Measurements from ENCODE around the gene WHAMM. TPM values are rescaled to one million over a fixed set of nuclear protein-coding genes. Genes with fewer than 3 reads are reported as not detected.

The WHAMM gene
- total and polyA plus RNA-seq, 2 donors (not counting 3 experiments of a cell fraction or from before 2014, with no cell fraction given), result 4.1 to 9.4 TPM

DNA sequence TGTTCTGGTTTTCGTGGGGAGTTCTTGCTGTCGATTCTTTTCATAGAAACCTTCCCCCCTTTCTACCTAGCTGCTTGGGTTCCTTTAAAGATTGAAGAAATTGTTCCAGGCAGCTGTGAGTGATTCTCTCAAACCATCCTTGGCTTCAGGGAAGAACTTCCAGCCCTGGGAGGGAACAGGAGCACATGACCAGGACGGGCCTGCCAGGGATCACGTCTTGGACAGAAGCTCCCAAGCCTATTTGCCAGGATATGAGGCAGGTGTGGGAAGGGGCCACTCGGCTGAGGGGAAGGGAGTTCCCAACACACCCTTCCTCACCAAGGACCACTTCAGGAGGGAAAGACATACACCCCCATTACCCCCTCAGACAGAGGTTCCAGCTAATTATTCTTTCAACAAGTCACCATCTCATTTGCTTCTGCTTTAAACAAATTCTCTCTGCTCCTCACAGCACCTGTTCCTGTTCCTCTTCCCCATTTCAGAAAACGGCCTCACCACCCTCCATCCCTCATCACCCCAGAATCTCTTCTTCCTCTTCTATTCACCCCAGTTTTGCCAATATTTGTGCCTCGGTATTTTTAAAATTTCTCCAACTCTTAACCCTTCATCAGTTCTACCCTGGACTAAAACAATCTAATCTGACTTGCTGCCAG lies 62.5 kb downstream of the WHAMM start:
- ChIA-PET CTCF (no interaction called here), POLR2A (no interaction called here)
- H4K20me1 ChIP-seq (replicated peaks; ENCODE audit: control insufficient read depth, extremely low read depth, insufficient read depth, low read length), result no peaks in the 10 kb centered on the region
- no peak for FAIRE-seq
- no peak overlapping the region for H3K9ac ChIP-seq (replicated peaks; ENCODE audit: extremely low read depth, insufficient read depth, low read length)
- DNase-seq (ENCODE audit: low read depth, low spot score), result no peak
- no peaks in the 10 kb centered on the region for H3K9me1 ChIP-seq (replicated peaks; ENCODE audit: control insufficient read depth, extremely low read depth, insufficient read depth, low read length)
- H3K79me2 ChIP-seq (ENCODE audit: control insufficient read depth, insufficient read depth, low read length), result no peaks in the 10 kb centered on the region
- no peak overlapping the region for H3K27ac ChIP-seq (ENCODE audit: insufficient read depth, low read depth, low read length)
- no peak overlapping the region for H3K4me2 ChIP-seq (ENCODE audit: insufficient read depth, low read length)
- no TSS peak for BruUV-seq (replicated peaks)
- no peak overlapping the region for H3K4me3 ChIP-seq (replicated peaks in 1 of 3; ENCODE audit: insufficient read depth in 1 of 3, low read depth in 1 of 3, low read length in 3 of 3)
- dilution Hi-C loops (cut with MboI; ENCODE audit: extremely low pct_ligation_motif_present, low sequenced_read_pairs) (no loop called here), intact Hi-C loops (cut with micrococcal nuclease) (no loop called here)
- H3K4me1 ChIP-seq (ENCODE audit: control insufficient read depth, extremely low read depth, insufficient read depth, low read length), result no peaks in the 10 kb centered on the region
- H3K36me3 ChIP-seq (ENCODE audit: control insufficient read depth in 2 of 2, extremely low read depth in 1 of 2, insufficient read depth in 2 of 2, low read length in 2 of 2), result no peaks in the 10 kb centered on the region
- H3K9me3 ChIP-seq (replicated peaks; ENCODE audit: control insufficient read depth, insufficient read depth, low read length), result no peaks in the 10 kb centered on the region
- H3K27me3 ChIP-seq (ENCODE audit: control insufficient read depth in 2 of 2, insufficient read depth in 2 of 2, low read length in 2 of 2), result no peaks in the 10 kb centered on the region
- H2AFZ ChIP-seq (ENCODE audit: low read depth, low read length), result no peak overlapping the region
- TF ChIP-seq, protein P1, sequence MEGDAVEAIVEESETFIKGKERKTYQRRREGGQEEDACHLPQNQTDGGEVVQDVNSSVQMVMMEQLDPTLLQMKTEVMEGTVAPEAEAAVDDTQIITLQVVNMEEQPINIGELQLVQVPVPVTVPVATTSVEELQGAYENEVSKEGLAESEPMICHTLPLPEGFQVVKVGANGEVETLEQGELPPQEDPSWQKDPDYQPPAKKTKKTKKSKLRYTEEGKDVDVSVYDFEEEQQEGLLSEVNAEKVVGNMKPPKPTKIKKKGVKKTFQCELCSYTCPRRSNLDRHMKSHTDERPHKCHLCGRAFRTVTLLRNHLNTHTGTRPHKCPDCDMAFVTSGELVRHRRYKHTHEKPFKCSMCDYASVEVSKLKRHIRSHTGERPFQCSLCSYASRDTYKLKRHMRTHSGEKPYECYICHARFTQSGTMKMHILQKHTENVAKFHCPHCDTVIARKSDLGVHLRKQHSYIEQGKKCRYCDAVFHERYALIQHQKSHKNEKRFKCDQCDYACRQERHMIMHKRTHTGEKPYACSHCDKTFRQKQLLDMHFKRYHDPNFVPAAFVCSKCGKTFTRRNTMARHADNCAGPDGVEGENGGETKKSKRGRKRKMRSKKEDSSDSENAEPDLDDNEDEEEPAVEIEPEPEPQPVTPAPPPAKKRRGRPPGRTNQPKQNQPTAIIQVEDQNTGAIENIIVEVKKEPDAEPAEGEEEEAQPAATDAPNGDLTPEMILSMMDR (IDR thresholded peaks at IDR 0.05; ENCODE audit: extremely low read depth in 1 of 2, insufficient read depth in 1 of 2, low read depth in 1 of 2, low read length in 2 of 2), result no peak
- no peak for TF ChIP-seq EZH2 (IDR thresholded peaks at IDR 0.05; ENCODE audit: borderline replicate concordance, low read depth, low read length, severe bottlenecking)
- no peak for TF ChIP-seq MYC (IDR thresholded peaks at IDR 0.05; ENCODE audit: low read depth, low read length)

DNA sequence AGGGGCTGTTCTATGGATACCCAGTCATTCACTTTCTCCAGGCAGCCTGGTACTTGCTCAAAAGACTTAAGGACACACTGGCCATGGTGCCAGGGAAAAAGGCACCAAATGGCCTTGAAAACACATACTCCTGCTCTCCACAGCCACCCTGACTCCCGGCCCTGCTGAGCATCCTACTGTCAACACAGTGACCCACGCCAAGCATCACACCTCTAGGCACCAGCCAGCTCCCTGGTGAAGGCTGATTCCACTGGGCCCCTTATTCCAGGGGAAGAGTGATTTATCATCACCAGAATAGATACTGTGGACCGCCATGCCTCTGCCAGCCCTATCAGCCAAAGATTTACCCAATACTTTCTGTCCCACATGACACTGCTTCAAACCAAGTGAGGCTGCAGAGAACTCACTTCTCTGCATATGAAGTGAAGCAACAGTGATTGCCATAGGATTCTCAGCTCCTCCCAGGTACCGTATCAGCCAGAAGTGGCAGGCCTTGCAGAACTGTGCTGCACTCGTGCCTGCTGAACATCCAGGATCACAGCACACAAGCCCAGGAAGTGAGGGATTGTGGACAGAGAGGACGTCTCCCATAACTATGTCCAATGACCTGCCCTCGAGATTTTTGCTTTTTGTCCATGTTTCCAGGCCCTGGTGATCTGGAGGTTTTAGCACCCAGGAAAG lies 63.7 kb downstream of the WHAMM start:
- BruUV-seq (replicated peaks), result no TSS peak

More for the DNA sequence above, 63.7 kb downstream of the WHAMM start:
- intact Hi-C loops (cut with micrococcal nuclease) (no loop called here), dilution Hi-C loops (cut with MboI; ENCODE audit: extremely low pct_ligation_motif_present, low sequenced_read_pairs) (no loop called here)
- CTCF ChIA-PET, result no interaction called here
- H3K27ac ChIP-seq (ENCODE audit: insufficient read depth, low read depth, low read length), result no peak overlapping the region
- no peak overlapping the region for H3K4me3 ChIP-seq (replicated peaks in 1 of 3; ENCODE audit: insufficient read depth in 1 of 3, low read depth in 1 of 3, low read length in 3 of 3)
- FAIRE-seq (no peak), DNase-seq (ENCODE audit: low read depth, low spot score) (no peak)
- no peaks in the 10 kb centered on the region for H3K79me2 ChIP-seq (ENCODE audit: control insufficient read depth, insufficient read depth, low read length)
- TF ChIP-seq MYC (IDR thresholded peaks at IDR 0.05; ENCODE audit: low read depth, low read length), result no peak
- TF ChIP-seq, protein P1 (IDR thresholded peaks at IDR 0.05; ENCODE audit: extremely low read depth in 1 of 2, insufficient read depth in 1 of 2, low read depth in 1 of 2, low read length in 2 of 2), result no peak
- no peak for TF ChIP-seq EZH2 (IDR thresholded peaks at IDR 0.05; ENCODE audit: borderline replicate concordance, low read depth, low read length, severe bottlenecking)
- no peak for TF ChIP-seq FOS (IDR thresholded peaks at IDR 0.05; ENCODE audit: borderline replicate concordance, insufficient read depth, low read length)
- no peak for TF ChIP-seq GATA2 (IDR thresholded peaks at IDR 0.05; ENCODE audit: insufficient read depth, insufficient read length, low read depth, low read length)
- TF ChIP-seq POLR2AphosphoS5 (IDR thresholded peaks at IDR 0.05; ENCODE audit: insufficient read depth, low read depth, low read length), result no peak
- TF ChIP-seq, protein P2, sequence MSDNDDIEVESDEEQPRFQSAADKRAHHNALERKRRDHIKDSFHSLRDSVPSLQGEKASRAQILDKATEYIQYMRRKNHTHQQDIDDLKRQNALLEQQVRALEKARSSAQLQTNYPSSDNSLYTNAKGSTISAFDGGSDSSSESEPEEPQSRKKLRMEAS (IDR thresholded peaks at IDR 0.05; ENCODE audit: insufficient read depth, insufficient read length), result no peak
- TF ChIP-seq POLR2A (IDR thresholded peaks at IDR 0.05; ENCODE audit: low read depth, low read length), result no peak
- TF ChIP-seq JUN (IDR thresholded peaks at IDR 0.05; ENCODE audit: borderline replicate concordance, insufficient read depth, insufficient read length, low read depth), result no peak
- H3K9me3 ChIP-seq (replicated peaks; ENCODE audit: control insufficient read depth, insufficient read depth, low read length), result no peaks in the 10 kb centered on the region
- H3K9me1 ChIP-seq (replicated peaks; ENCODE audit: control insufficient read depth, extremely low read depth, insufficient read depth, low read length), result no peaks in the 10 kb centered on the region
- H4K20me1 ChIP-seq (replicated peaks; ENCODE audit: control insufficient read depth, extremely low read depth, insufficient read depth, low read length), result no peaks in the 10 kb centered on the region
- H3K4me2 ChIP-seq (ENCODE audit: insufficient read depth, low read length), result no peak overlapping the region
- POLR2A ChIA-PET, result no interaction called here
- no peak overlapping the region for H2AFZ ChIP-seq (ENCODE audit: low read depth, low read length)
- no peak overlapping the region for H3K9ac ChIP-seq (replicated peaks; ENCODE audit: extremely low read depth, insufficient read depth, low read length)
- no peaks in the 10 kb centered on the region for H3K4me1 ChIP-seq (ENCODE audit: control insufficient read depth, extremely low read depth, insufficient read depth, low read length)
- H3K27me3 ChIP-seq (ENCODE audit: control insufficient read depth in 2 of 2, insufficient read depth in 2 of 2, low read length in 2 of 2), result no peaks in the 10 kb centered on the region
- no peaks in the 10 kb centered on the region for H3K36me3 ChIP-seq (ENCODE audit: control insufficient read depth in 2 of 2, extremely low read depth in 1 of 2, insufficient read depth in 2 of 2, low read length in 2 of 2)
